HFFc6 (cell line): Measurements from ENCODE around the gene TCERG1L. TPM values are rescaled to one million over a fixed set of nuclear protein-coding genes. Genes with fewer than 3 reads are reported as not detected.

Experiments
- DNase-seq: peaks from one replicate; pipeline ENCODE4 v3.0.0-alpha.2; 2018
- H3K27ac Mint-ChIP-seq: 2 replicates; pipeline ENCODE4 v1.8.0; 2020; ENCODE audit warnings: mild to moderate bottlenecking, mixed read lengths
- H3K27me3 Mint-ChIP-seq: 2 replicates; pipeline ENCODE4 v1.8.0; 2021; ENCODE audit warnings: mild to moderate bottlenecking, moderate library complexity, mixed read lengths; ENCODE audit not compliant: insufficient read depth
- H3K36me3 Mint-ChIP-seq: 2 replicates; pipeline ENCODE4 v1.8.0; 2021; ENCODE audit warnings: low read depth, mixed read lengths
- H3K4me1 Mint-ChIP-seq: 2 replicates; pipeline ENCODE4 v1.8.0; 2020; ENCODE audit warnings: low read depth, mixed read lengths
- H3K4me3 Mint-ChIP-seq: 2 replicates; pipeline ENCODE4 v1.8.0; 2020; ENCODE audit warnings: mild to moderate bottlenecking, moderate library complexity, mixed read lengths
- H3K9me3 Mint-ChIP-seq: 2 replicates; pipeline ENCODE4 v1.8.0; 2020; ENCODE audit warnings: mild to moderate bottlenecking, mixed read lengths
- CTCF ChIP-seq: fragments of 200-600 bp; sonication (generic); IDR thresholded peaks from 2 replicates; pipeline ENCODE4 v1.5.0; 2021; ENCODE audit warnings: antibody characterized with exemption, mild to moderate bottlenecking
- total RNA-seq, 6 experiments: library from RNA; stranded (reverse); fragmentation: NEBNext Ultra II Directional; extraction: Animal tissue kit (Norgen Biotek cat#: 25700); gene quantifications; 2 replicates in 1 of 6; 3 replicates in 5 of 6; pipeline ENCODE4 v1.2.3, GENCODE V29; 2021

The TCERG1L gene
- total RNA-seq, 6 experiments from 2014 or later, result 0.09 TPM; not detected in 5

- Mint-ChIP-seq H3K27me3 (no peaks in the 10 kb centered on the region; the same call in 1 of the 2 replicates), H3K4me3 (no peak overlapping the region), H3K4me1 (no peaks in the 10 kb centered on the region), H3K27ac (no peak overlapping the region), H3K9me3 (peaks cover 66% of the 10 kb centered on the region), H3K36me3 (peaks cover 3% of the 10 kb centered on the region; the same call in 1 of the 2 replicates)
- no peak for TF ChIP-seq CTCF
- no peak for DNase-seq
Observed at GRCh38 chr10:131214521-131215244, 96.8 kb downstream of the TCERG1L start.

GRCh38 chr10:131213741-131214505 is 97.6 kb downstream of the TCERG1L start:
- no peaks in the 10 kb centered on the region for H3K4me1 Mint-ChIP-seq
- peaks cover 3% of the 10 kb centered on the region; the same call in 1 of the 2 replicates for H3K36me3 Mint-ChIP-seq
- no peak overlapping the region for H3K4me3 Mint-ChIP-seq
- peaks cover 62% of the 10 kb centered on the region for H3K9me3 Mint-ChIP-seq
- DNase-seq, result no peak
- no peak overlapping the region for H3K27ac Mint-ChIP-seq
- no peaks in the 10 kb centered on the region; the same call in 1 of the 2 replicates for H3K27me3 Mint-ChIP-seq
- TF ChIP-seq CTCF, result no peak

- peaks cover 3% of the 10 kb centered on the region; the same call in 1 of the 2 replicates for H3K36me3 Mint-ChIP-seq
- no peaks in the 10 kb centered on the region; the same call in 1 of the 2 replicates for H3K27me3 Mint-ChIP-seq
- H3K9me3 Mint-ChIP-seq, result peaks cover 54% of the 10 kb centered on the region
- no peak for TF ChIP-seq CTCF
- no peak overlapping the region for H3K4me3 Mint-ChIP-seq
- DNase-seq, result no peak
- no peak overlapping the region for H3K27ac Mint-ChIP-seq
- H3K4me1 Mint-ChIP-seq, result no peaks in the 10 kb centered on the region
Observed at GRCh38 chr10:131212763-131213325, 98.7 kb downstream of the TCERG1L start.

- H3K9me3 Mint-ChIP-seq, result peaks cover 49% of the 10 kb centered on the region
- no peaks in the 10 kb centered on the region for H3K4me1 Mint-ChIP-seq
- no peak overlapping the region for H3K27ac Mint-ChIP-seq
- H3K4me3 Mint-ChIP-seq, result no peak overlapping the region
- peaks cover 3% of the 10 kb centered on the region; the same call in 1 of the 2 replicates for H3K36me3 Mint-ChIP-seq
- no peak for DNase-seq
- H3K27me3 Mint-ChIP-seq, result no peaks in the 10 kb centered on the region; the same call in 1 of the 2 replicates
- no peak for TF ChIP-seq CTCF
Observed at GRCh38 chr10:131211965-131212619, 99.4 kb downstream of the TCERG1L start.

- peaks cover 3% of the 10 kb centered on the region; the same call in 1 of the 2 replicates for H3K36me3 Mint-ChIP-seq
- H3K27me3 Mint-ChIP-seq, result no peaks in the 10 kb centered on the region; the same call in 1 of the 2 replicates
- no peaks in the 10 kb centered on the region for H3K4me1 Mint-ChIP-seq
- H3K4me3 Mint-ChIP-seq, result no peak overlapping the region
- no peak for DNase-seq
- no peak overlapping the region for H3K27ac Mint-ChIP-seq
- TF ChIP-seq CTCF, result no peak
- H3K9me3 Mint-ChIP-seq, result peaks cover 47% of the 10 kb centered on the region
Observed at GRCh38 chr10:131211559-131211958, 100.0 kb downstream of the TCERG1L start.
